Stimulated activated CD8-positive, alpha-beta memory T cell treated with anti-CD3 and anti-CD28 coated beads, Interleukin-15, amount 100 ng/mL, for 48 hours (primary cell): ENCODE measurements around the gene PAK1.

Experiments
- DNase-seq, 2 donors: peaks; one replicate each; pipeline ENCODE4 v3.0.0-alpha.2; 2020; ENCODE audit warnings: low read depth in 2 of 2

PAK1 gene

DNA sequence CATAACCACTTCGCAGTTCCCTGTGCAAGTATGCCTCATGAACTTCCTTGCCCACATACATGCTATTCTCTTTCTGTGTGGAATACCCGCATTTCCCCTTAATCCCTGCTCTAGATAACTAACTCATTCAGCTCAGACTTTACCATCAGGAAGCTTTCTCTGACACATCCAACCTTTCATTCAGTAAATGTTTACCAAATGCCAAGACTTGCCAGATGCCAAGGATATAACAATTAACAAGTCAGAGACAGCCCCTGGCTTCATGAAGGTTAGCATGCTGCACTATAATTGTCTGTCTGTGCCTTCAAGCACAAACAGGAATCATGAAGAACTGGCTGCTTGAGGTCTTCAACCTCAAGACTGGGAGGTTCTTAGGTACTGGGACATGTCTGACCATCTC lies 101.2 kb downstream of the PAK1 start:
- no peak for DNase-seq

DNA sequence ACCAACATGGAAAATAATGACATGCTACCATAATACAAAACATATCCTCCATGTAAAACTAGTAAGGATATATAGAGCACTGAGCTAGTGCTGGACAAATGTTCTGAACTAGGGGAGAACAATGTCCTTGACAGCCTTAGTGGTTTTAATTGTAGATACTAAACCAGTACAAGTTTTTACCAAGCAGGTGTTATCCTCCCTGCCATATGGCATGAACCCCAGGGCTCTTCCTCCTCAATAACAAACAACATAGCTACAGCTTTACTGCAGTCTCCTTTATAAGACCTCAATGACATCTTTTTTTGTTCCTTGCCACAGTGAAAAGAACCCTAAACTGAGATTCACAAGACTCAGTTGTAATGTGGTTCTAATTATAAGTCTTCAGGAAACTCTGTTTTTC lies 102.2 kb downstream of the PAK1 start:
- DNase-seq: no peak

DNA sequence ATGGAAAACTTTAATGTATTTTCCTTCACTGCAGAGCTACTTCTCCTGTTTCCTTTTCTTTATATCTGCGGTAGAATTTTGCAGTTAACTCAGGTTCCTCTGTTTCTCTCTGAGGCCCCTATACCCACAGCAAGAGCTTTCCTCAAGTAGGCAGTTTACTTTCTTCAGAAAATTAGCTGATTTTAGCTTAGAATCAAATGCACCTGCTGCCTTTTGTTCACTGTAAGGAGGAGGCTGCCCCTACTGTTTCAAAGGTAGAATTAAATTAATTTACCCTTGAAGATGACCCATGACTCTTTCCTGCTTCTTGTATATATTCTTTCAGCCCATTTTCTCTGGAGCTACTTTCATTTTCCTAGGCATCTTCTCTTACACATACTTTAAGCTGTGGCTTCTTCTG lies 103.7 kb downstream of the PAK1 start:
- DNase-seq: no peak

DNA sequence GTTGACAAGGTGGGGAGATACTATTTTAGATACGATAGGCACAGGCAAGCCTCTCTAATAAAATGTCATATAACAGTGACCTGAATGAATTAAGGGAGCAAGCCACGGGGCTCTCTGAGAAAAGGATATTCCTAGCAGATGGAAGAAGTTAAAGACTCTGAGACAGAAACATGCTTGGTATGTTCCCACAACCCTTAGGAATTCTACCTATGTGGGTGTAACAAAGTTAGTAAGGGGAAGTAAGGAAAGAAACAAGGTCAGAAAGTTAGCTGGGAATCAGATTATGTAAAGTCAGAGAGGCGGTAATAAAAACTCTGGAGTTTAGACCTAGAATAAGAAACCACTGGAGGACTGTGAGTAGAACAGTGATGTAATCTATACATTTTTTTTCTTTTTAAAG lies 112.7 kb downstream of the PAK1 start:
- no peak for DNase-seq

DNA sequence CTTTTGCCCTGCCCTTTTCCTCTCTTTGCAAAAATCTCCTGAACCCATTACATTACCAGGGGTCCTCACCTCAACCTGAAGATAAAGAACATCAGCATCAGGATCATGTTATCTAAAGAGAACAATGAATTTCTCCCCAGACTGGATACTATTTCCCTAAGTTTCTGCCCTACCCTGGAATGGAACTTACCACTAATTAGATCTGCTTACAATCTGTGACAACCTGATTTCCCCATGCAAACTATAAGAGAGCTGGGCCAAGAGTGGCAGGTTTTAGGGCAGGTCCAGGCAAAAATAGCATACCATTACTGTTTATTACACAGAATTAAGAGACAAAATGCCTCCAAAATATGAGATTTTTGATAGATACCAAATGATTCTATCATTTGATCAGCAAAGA lies 114.4 kb downstream of the PAK1 start:
- DNase-seq: no peak

DNA sequence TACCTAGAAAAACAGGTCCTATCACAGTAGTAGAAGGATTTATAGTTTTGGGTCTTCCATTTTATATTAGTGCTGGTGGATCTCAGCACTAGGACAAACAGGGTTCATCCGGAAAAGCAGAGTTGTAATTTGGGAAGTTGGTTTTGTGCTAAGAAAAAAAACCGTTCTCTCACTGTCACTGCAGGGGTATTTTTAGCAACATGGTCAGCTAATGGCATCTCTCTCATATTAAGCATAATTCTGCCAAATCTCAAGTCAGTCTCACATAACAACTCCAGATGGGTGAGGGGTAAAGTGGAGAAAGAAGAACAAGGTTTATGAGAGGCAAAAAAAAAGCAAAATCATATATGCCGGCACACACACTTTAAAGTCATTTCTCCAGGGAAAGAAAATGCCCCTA lies 120.8 kb downstream of the PAK1 start:
- DNase-seq: no peak

DNA sequence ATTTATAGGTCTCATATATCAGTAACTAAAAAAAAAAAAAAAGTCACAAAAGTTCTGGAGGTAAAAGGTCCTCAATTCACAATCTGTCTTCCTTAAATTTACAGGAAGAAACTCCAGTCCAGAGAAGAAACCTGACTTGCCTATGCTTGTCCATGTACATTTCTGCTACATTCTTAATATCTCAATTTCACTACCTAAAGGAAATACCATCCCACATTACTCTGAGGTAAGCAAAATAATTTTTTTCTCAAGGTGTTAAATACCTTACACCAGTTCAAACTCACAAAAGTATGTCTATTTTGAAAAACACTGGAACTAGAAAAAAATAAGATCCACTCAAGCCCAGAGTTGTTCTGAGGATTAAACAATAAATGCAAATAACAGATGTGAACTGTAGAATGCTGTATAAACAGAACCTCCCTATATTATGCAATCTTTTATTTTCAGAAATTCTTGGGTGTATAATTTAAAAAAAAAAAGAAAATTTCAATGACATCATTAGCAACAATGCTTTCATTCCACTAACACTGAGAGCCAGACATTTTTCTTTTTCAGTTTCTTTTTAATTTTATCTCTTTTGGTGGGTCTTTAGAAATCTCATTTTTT lies 122.5 kb downstream of the PAK1 start:
- DNase-seq: no peak

DNA sequence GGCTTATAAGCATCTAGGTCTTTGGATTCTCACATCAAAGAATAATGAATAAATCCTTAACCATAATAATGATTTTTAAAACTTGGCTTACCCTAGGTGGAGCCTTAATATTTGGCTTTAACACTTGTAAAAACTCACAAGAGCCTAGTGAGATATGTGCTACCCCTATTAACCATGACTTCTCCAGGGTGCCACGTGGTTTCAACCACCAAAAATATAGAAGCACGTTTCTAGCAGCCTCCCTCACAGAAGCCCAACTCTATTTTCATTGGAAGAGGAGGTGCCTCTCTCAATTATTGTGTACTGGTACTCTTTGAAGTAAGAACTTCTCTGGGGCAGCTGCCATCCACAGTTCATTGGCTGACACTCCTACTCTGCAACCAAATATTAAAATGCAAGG lies 125.9 kb downstream of the PAK1 start:
- no peak for DNase-seq

DNA sequence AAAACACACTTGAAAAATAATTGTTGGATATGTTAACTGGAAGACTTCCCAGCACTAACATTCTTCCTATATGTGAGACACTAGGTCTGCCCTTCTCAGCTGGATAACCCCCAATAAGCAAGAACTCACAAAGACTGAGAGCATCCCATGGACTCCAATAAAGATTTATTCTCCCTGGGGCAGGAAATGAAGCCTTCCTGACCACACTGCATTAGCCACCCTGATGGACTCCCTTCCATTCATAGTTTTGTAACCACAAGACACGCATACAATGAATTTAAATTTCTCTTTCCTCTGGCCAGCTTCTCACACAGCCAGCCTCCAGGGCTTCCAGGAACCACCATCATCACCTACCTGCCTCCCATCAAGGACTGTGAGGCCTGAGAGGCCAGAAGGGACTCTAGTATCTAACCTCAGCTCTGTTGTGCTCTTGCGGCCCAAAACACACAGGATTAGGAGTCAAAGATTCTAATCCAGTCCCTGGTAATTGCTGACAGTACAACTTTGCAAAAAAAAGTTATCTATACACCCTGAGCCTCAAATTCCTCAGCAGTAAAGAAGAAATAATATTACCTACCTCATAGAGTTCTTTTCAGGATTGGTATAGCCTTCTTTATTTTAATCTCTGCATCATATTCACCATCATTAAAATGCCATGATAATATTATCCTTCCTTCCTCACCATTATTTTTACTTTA lies 126.8 kb downstream of the PAK1 start:
- no peak for DNase-seq

DNA sequence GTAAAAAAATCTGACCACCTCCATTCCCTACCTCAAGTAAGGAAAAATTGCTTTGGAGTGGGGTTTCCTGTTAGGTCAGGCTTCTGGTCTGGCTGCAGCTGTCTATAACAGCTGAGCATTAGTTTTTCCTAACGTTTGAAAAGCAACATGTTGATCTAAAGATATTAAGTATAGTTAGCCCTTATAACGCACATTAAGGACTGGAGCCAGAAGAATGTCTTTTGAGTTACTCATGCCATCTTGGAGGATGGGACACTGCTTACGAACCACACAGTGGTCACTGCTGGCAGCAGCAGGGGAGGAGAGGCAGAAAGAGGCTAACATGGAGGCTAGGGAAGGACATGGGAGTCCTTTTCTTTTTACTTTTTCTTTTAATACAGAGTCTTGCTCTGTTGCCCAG lies 128.3 kb downstream of the PAK1 start:
- DNase-seq: no peak

DNA sequence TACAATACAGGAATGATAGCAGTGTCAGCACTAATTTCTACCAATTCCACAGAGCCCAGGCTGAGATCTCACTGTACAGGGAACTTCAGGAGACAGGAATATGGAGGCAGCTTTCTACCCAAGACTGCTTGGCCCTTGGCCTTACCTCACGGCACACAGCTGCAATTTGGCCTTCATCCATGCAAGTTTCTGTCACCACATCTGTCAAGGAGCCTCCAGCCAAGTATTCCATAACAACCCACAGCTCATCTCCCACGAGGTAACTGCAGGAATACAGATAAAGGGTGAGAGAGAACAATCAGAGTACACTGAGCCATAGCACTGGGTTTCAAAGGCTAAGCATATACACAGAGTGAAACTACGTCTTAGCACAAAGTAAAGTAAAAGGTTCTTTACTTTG lies 133.4 kb downstream of the PAK1 start:
- DNase-seq: no peak

DNA sequence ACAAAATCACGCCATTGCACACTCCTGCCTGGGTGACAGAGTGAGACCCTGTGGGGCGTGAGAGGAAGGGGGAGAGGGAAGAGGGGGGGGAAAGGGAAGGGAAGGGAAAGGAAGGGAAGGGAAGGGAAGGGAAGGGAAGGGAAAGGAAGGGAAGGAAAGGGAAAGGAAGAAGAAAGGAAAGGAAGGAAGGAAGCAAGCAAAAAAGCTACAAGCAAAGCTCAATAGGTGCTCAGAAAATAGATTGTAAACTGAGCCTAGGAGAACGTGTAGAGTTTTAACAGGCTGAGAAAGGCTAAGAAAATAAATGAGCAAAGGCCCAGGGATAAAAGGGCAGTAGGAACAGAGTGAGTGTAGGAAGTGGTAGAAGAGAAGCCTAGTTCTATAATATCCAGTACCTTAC lies 141.6 kb downstream of the PAK1 start:
- DNase-seq: no peak

DNA sequence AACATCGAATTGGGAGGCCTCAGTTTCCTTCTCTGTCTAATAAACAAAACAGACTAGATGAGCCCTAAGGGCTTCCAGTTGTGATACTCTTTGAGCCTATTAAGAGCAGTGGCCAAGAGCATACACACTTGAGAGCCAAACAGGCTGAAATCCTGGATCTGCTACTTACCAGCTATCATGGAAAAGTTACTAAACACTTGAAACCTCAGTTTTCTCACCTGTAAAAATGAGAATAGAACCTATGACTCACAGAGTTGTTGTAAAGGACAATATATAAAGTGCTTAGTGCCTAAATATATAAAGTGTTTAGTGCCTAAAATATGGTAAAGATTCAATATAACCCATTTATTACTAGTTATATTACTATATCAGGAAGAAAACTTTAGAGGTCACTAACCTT lies 148.7 kb downstream of the PAK1 start:
- no peak for DNase-seq

DNA sequence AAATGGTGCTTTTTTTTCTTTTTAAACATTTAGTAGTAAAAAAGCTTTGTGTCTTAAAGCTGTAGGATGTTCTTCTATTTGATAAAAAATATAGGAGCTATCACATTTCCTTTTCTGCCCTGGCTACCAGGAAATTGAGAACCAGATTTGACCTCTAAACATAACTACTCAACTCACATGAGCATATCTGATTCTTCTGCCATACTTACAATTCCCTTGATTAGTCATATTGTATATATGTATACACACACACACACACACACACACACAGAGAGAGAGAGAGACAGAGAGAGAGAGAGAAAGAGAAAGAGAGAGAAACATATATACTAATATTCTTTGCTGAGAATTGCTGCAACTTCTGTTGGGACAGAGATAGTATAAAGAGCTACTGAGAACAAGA lies 149.4 kb downstream of the PAK1 start:
- no peak for DNase-seq

DNA sequence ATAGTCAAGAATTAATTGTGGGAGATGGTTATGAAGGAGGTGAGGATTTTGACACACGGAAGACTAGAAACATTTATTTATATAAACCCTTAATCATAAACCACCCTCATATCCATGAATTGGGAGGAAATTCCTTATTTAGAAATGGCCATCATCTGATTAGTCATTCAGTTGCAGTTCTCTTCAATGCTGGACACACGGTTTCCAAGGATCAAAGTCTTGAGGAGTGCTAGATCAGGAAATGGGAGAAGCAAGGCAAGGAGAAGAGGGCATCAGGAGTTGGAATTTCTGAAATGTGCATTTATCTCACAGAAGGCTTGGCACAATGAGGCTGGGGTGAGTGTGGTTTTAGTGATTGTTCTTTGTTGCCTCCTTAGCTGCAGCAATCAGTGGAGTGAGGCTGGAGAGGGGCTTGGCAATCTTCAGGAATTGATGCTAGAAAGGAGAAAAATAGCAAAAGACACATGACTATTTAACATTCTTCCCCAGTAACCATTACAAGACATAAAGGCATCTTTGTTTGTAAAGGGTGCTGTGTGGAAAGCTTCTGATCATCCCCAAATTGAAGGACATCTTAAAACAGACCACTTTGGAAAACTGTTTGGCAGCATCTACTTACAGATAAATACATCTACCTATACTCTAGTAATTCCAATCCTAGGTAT lies 150.8 kb downstream of the PAK1 start:
- DNase-seq: no peak

DNA sequence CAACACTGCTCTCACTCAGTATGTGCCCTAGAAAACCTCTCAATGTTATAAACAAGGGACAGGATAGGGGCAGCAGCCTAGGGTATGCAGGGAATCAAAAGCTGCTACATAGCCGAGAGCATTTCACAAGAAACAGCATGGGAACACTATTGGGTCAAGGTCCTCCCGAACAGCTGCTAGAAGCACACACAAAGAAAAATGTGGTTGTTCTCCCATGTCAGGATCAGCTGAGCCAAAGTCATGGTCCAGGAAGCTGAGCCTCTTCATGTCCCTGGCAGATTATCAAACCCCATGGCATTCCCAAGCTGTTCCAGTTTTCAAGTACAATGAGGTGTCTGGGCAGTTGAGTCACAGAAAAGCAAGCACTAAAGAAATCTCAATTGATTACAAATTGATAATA lies 151.4 kb downstream of the PAK1 start:
- no peak for DNase-seq

DNA sequence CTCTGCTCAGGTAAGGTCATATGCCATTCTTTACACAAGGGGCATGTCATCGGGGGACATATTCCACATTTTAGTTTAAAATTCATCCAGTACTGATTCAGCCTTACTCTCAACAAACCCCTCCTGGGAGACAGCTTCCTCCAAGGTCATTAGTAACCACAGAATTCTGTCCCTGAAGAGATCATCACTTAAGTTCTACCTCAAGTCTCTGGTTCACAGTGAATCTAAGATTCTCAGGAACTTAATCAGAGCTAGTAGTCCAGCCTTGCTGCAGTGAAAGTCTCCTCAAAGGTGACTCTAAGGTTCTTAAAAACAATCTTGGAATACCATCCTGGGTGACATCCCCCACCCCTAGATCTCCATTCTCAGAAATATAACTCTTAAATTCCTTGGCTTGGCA lies 153.5 kb downstream of the PAK1 start:
- no peak for DNase-seq

DNA sequence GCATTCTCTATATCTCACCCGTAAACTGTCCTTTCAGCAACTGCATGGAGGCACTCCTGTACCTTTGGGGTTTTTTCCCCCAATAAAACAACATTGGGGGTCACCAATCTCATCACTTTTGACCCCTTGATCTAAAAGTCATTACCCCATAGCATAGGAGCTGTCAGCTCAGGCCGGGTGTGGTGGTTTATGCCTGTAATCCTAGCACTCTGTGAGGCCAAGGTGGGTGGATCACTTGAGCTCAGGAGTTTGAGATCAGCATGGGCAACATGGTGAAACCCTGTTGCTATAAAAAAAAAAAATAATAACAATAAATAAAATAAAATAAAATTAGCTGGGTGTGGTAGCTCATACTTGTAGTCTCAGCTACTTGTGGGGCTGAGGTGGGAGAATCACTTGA lies 155.3 kb downstream of the PAK1 start:
- no peak for DNase-seq

DNA sequence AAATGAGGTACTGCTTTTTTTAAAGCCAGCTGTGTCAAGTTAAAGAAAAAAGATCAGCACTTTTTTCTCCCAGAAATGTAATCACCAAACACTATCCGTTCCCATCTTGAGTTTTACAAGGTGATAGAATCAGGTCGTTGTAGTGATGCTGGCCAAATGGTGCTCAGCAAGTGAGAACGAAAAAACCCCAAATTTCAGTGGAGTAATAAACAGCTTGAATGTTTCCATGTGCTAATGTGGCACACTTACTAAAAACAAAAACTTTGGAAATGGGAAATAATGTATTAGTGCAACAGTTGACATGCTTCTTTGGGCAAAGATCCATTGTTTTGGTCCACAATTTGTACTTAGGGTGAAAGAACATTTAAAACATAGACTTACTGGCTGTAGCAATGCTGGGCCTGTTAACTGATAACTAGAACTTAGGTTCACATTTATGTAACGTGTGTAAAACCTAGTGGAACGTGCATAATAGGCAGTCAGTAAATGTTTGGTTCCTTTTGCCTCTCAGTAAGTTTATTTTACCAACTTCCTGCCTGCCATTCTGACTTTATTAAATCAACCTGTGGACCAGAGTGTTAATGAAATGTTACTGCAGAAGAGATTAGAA lies 157.1 kb downstream of the PAK1 start:
- no peak for DNase-seq

DNA sequence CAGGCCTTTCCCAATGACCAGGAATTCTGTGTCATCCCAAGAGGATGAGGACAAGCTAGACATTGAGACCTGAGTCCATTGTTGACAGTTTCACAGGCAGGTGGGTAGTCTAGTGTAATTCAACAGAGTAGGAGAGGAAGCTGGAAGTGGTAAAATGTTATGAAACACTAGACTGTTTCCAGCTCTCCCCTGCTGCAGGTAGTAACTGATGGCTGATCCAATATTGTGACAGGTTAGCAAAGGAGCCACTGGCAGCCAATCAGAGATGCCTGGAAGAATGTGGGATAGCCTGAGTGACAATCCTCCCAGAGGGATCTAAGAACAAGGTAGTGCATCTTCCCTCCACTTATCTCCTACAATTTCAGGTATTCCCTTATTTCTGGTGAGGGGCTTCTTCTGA lies 161.8 kb downstream of the PAK1 start:
- DNase-seq: no peak

DNA sequence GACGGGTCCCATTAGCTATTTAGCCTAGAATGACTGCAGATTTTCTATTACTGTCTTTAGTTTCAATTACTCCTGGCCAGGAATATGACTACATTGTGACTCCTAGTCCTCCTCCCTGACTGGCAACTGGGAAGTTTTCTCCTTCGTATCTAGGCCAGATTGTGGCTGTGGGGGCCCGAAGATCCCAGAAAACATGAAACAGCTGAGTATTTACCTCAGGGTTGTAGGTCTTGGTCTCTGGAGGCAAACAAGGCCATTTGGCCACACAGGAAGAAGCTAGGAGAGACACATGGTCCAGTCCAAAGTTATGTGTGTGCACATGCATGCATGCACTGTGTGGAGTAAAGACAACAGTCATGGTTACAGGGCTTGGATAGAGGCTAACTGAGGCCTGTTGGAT lies 162.2 kb downstream of the PAK1 start:
- no peak for DNase-seq

DNA sequence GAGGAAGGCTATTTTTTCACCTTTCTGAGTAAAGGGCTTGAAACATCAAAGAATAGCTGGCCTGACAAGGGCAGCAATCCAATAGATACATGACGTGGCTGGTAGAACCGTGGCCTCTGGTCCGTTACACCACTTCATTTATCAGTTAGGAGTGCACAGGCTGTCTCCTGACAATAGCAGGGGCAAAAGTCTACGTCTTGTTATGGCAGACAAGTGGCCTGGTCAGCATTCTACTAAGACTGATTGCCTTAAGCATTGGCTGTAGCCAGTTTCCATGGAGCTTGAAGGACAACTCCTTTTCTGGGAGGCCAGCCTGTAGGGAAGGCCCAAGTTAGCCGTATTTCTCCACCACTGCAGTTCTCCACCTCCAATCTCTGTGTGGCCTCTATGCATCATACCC lies 163.2 kb downstream of the PAK1 start:
- no peak for DNase-seq

DNA sequence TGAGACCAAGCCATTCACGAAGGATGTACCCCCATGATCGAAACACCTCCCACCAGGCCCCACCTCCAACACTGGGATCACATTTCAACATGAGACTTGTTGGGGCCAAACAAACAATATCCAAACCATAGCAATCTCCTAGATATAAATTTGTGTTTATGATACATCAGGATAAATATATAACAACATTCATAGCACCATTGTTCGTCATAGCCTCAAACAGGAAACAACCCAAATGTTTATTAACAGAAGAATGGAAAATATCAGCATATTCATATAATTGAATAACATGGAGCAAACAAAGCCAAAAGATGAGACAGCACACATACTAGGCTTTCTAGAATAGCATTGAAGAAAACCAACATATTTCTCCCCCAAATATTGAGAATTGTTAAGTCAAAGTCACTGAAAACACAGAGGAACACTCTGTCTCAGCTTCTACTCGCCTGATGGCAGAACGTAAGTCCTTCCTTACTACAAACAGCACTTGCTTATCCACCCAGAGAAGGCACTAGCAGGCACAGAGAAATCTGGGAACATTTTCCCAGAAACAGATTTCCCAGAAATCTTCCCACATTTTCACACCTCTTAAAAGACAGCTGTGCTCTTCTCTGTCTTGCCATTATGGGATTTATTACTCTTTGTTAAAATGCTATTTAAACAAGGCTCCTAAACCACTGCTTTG lies 164.4 kb downstream of the PAK1 start:
- DNase-seq: no peak
